Measurements from ENCODE around the gene SPARCL1. TPM values are rescaled to one million over a fixed set of nuclear protein-coding genes. Genes with fewer than 3 reads are reported as not detected.

The SPARCL1 gene
- total and polyA plus RNA-seq, 2 donors (not counting 1 experiment from before 2014, with no cell fraction given): not detected

DNA sequence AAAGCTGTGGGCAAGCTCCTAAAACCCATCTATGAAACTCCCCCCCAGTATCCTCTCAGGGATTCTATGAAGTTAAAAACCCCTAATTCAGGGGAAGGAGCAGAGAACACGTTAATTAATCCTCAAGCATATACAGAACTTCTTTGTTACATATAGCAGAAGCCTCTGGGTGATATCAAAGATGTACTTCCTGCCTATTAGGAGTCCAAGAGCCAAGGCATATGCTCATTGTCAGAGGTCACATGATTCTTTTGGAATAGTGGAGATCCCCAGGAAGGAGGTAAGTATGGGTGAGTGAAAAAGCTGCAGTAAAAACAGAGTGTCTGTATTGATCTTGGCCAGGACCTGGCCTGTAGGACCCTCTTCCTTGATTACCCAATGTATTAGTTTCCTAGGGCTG lies 2.9 kb upstream of the SPARCL1 start:
- Mint-ChIP-seq H3K4me1 (peaks cover 7% of the 10 kb centered on the region), H3K27me3 (peaks cover 3% of the 10 kb centered on the region), H3K27ac (no peak overlapping the region), H3K9me3 (ENCODE audit: insufficient read depth) (no peaks in the 10 kb centered on the region), H3K4me3 (no peak overlapping the region)
- no peak for TF ChIP-seq EZH2 (IDR thresholded peaks at IDR 0.05; ENCODE audit: borderline replicate concordance, insufficient read depth, low read depth, low read length, poor library complexity, severe bottlenecking)
- CTCF ChIA-PET: no interaction called here
- Histone ChIP-seq H3K4me1 (ENCODE audit: control insufficient read depth in 2 of 2, insufficient read depth in 2 of 2, low read length in 2 of 2) (no peaks in the 10 kb centered on the region), H3K4me3 (ENCODE audit: control extremely low read depth in 1 of 5, extremely low read depth in 1 of 5, insufficient read depth in 1 of 5, low read depth in 2 of 5, low read length in 4 of 5) (no peak overlapping the region), H2AFZ (ENCODE audit: insufficient read depth, low read depth, low read length, poor library complexity, severe bottlenecking) (no peak overlapping the region), H3K27ac (ENCODE audit: low read length in 2 of 2) (no peak overlapping the region), H3K9ac (ENCODE audit: low read length) (no peak overlapping the region), H3K36me3 (replicated peaks in 1 of 2; ENCODE audit: control extremely low read depth in 1 of 2, control insufficient read depth in 1 of 2, extremely low read depth in 1 of 2, insufficient read depth in 2 of 2, low read length in 1 of 2) (no peaks in the 10 kb centered on the region), H3K4me2 (replicated peaks; ENCODE audit: low read depth, low read length, poor library complexity, severe bottlenecking) (no peak overlapping the region), H3K27me3 (replicated peaks in 1 of 4; ENCODE audit: control extremely low read depth in 1 of 4, control insufficient read depth in 3 of 4, insufficient read depth in 4 of 4, low read length in 3 of 4) (no peaks in the 10 kb centered on the region), H3K79me2 (ENCODE audit: control insufficient read depth, insufficient read depth, low read length) (no peaks in the 10 kb centered on the region), H4K20me1 (ENCODE audit: control insufficient read depth, insufficient read depth, low read length, poor library complexity, severe bottlenecking) (no peaks in the 10 kb centered on the region), H3K9me3 (ENCODE audit: control extremely low read depth in 1 of 3, control insufficient read depth in 2 of 3, insufficient read depth in 1 of 3, low read length in 2 of 3) (no peaks in the 10 kb centered on the region)
- ATAC-seq (ENCODE audit: low read depth): no peak
- intact Hi-C loops (cut with micrococcal nuclease): no loop called here
- no CpG with 5 or more reads among the region's 1 CpG for WGBS (ENCODE audit: insufficient coverage)
- DNase-seq: no peak
- POLR2A ChIA-PET: no interaction called here

DNA sequence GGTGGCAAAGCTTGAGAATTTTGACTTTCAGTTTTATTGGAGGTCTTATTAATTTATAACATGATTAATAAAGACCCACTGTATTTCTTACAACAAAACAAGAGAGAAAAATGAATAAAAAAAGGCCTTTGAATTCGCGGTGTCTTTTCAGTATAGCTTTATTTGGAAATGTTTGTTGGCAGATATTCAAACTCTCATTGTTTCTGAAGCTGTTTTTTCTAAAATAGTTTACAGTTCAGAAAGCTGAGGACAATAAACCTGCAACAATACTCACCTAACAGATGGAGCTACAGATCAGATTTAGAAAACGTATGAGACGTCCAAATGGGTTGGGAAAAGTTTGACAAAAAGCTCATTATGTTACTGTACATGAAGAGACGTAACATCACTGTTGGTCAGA lies 2.4 kb upstream of the SPARCL1 start:
- no peak for ATAC-seq (ENCODE audit: low read depth)
- intact Hi-C loops (cut with micrococcal nuclease): no loop called here
- no peak overlapping the region for H3K4me2 ChIP-seq (replicated peaks; ENCODE audit: low read depth, low read length, poor library complexity, severe bottlenecking)
- WGBS (ENCODE audit: insufficient coverage): no CpG with 5 or more reads among the region's 5 CpGs
- POLR2A ChIA-PET: no interaction called here
- no peaks in the 10 kb centered on the region for H3K27me3 ChIP-seq (replicated peaks in 1 of 4; ENCODE audit: control extremely low read depth in 1 of 4, control insufficient read depth in 3 of 4, insufficient read depth in 4 of 4, low read length in 3 of 4)
- no peaks in the 10 kb centered on the region for H3K79me2 ChIP-seq (ENCODE audit: control insufficient read depth, insufficient read depth, low read length)
- no peaks in the 10 kb centered on the region for H3K36me3 ChIP-seq (replicated peaks in 1 of 2; ENCODE audit: control extremely low read depth in 1 of 2, control insufficient read depth in 1 of 2, extremely low read depth in 1 of 2, insufficient read depth in 2 of 2, low read length in 1 of 2)
- H3K9me3 ChIP-seq (ENCODE audit: control extremely low read depth in 1 of 3, control insufficient read depth in 2 of 3, insufficient read depth in 1 of 3, low read length in 2 of 3): no peaks in the 10 kb centered on the region
- H2AFZ ChIP-seq (ENCODE audit: insufficient read depth, low read depth, low read length, poor library complexity, severe bottlenecking): no peak overlapping the region
- H3K4me1 ChIP-seq (ENCODE audit: control insufficient read depth in 2 of 2, insufficient read depth in 2 of 2, low read length in 2 of 2): no peaks in the 10 kb centered on the region
- Mint-ChIP-seq H3K4me1 (peaks cover 7% of the 10 kb centered on the region), H3K27me3 (no peaks in the 10 kb centered on the region), H3K4me3 (no peak overlapping the region), H3K9me3 (ENCODE audit: insufficient read depth) (no peaks in the 10 kb centered on the region), H3K27ac (no peak overlapping the region)
- no peaks in the 10 kb centered on the region for H4K20me1 ChIP-seq (ENCODE audit: control insufficient read depth, insufficient read depth, low read length, poor library complexity, severe bottlenecking)
- CTCF ChIA-PET: no interaction called here
- H3K9ac ChIP-seq (ENCODE audit: low read length): no peak overlapping the region
- DNase-seq: no peak
- no peak overlapping the region for H3K27ac ChIP-seq (ENCODE audit: low read length in 2 of 2)
- no peak overlapping the region for H3K4me3 ChIP-seq (ENCODE audit: control extremely low read depth in 1 of 5, extremely low read depth in 1 of 5, insufficient read depth in 1 of 5, low read depth in 2 of 5, low read length in 4 of 5)
- TF ChIP-seq, protein P1, sequence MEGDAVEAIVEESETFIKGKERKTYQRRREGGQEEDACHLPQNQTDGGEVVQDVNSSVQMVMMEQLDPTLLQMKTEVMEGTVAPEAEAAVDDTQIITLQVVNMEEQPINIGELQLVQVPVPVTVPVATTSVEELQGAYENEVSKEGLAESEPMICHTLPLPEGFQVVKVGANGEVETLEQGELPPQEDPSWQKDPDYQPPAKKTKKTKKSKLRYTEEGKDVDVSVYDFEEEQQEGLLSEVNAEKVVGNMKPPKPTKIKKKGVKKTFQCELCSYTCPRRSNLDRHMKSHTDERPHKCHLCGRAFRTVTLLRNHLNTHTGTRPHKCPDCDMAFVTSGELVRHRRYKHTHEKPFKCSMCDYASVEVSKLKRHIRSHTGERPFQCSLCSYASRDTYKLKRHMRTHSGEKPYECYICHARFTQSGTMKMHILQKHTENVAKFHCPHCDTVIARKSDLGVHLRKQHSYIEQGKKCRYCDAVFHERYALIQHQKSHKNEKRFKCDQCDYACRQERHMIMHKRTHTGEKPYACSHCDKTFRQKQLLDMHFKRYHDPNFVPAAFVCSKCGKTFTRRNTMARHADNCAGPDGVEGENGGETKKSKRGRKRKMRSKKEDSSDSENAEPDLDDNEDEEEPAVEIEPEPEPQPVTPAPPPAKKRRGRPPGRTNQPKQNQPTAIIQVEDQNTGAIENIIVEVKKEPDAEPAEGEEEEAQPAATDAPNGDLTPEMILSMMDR (IDR thresholded peaks at IDR 0.05): no peak
- no peak for TF ChIP-seq EZH2 (IDR thresholded peaks at IDR 0.05; ENCODE audit: borderline replicate concordance, insufficient read depth, low read depth, low read length, poor library complexity, severe bottlenecking)

Measured in B cell (primary cell).